Measurements from ENCODE around the gene SECTM1.

SECTM1 gene

DNA sequence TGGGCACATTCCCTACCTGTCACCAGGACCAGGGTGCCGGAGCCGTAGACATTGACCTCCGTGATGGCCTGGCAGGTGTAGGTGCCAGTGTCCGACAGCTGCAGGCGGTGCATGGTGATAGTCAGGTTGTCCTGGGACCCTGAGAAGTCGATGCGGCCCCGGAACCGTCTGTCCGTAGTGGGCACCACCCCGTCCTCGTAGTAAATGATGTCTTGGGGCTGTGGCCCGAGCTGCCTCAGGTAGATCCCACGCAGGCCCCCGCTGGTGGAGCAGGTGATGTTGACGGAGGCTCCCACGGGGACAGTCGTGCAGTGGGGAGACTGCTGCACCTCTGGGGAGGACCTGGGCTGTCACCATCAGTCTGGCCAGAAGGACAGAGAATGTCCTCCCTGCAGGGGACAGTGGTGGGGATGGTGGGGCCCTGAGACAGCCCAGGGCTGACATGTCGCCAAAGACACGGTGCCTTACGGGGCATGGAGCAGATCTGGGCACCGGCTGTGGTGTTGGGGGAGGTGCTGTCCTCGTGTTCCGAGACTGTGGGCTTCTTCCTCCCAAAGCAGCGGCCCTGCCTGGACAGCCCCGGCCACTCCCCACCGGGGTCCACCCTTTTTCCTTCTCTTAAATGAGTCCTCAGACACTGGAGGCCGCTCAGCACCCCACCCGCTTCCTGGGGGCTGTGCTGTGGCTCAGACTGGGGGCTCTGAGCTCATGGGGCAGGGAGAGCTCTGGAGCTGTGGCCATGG lies 16.7 kb downstream of the SECTM1 start:
- TF ChIP-seq, protein P1, sequence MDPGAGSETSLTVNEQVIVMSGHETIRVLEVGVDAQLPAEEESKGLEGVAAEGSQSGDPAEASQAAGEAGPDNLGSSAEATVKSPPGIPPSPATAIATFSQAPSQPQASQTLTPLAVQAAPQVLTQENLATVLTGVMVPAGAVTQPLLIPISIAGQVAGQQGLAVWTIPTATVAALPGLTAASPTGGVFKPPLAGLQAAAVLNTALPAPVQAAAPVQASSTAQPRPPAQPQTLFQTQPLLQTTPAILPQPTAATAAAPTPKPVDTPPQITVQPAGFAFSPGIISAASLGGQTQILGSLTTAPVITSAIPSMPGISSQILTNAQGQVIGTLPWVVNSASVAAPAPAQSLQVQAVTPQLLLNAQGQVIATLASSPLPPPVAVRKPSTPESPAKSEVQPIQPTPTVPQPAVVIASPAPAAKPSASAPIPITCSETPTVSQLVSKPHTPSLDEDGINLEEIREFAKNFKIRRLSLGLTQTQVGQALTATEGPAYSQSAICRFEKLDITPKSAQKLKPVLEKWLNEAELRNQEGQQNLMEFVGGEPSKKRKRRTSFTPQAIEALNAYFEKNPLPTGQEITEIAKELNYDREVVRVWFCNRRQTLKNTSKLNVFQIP (CRISPR knock-in tag; IDR thresholded peaks at IDR 0.05; ENCODE audit: borderline replicate concordance, low read depth) = no peak
- TF ChIP-seq CREB5 (CRISPR knock-in tag; IDR thresholded peaks at IDR 0.05; ENCODE audit: low read depth) (no peak), ZNF8 (CRISPR knock-in tag; IDR thresholded peaks at IDR 0.05) (no peak), ZC3H10 (CRISPR knock-in tag; IDR thresholded peaks at IDR 0.05) (no peak), SNAI2 (CRISPR knock-in tag; IDR thresholded peaks at IDR 0.05) (no peak), CSDC2 (CRISPR knock-in tag; IDR thresholded peaks at IDR 0.05) (no peak)
- no peak for ATAC-seq

DNA sequence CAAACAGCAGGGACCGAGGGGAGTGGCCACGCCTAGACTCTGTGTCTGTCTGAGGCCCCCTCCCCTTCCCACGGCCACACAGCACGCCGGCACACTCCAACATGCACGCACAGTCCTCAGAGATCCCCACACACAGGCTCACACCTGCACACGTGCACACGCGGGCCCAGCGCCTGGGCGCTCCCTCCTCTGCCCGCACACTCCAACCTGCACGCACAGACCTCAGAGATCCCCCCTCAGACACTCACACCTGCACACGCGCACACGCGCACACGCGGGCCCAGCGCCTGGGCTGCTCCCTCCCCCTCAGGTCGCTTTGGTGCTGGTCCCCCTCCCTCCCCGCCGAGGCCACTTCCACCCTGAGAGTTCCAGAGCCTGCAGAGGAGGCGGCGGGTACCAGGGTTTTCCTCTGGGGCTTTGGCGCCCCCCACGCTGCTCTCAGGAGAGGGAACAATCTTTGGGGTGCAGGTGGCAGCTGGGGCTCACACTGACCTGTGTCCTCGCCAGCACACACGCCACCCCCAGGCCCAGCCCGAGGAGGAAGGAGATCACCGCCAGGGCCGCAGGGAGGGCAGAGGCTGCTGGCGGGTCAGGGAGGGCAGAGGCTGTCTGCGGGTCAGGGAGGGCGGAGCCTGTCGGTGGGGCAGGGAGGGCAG lies 17.7 kb downstream of the SECTM1 start:
- TF ChIP-seq ISL1 (CRISPR knock-in tag; IDR thresholded peaks at IDR 0.05) = no peak
- no peak for TF ChIP-seq ARNTL (CRISPR knock-in tag; IDR thresholded peaks at IDR 0.05; ENCODE audit: borderline replicate concordance, low read depth)
- TF ChIP-seq BACH2 (CRISPR knock-in tag; IDR thresholded peaks at IDR 0.05; ENCODE audit: borderline replicate concordance) = no peak
- no peak for TF ChIP-seq TSHZ2 (CRISPR knock-in tag; IDR thresholded peaks at IDR 0.05)
- TF ChIP-seq ZC3H10 (CRISPR knock-in tag; IDR thresholded peaks at IDR 0.05) = no peak
- no peak for ATAC-seq

- no peak for ATAC-seq
- TF ChIP-seq TSHZ2 (CRISPR knock-in tag; IDR thresholded peaks at IDR 0.05) (no peak), ZNF565 (CRISPR knock-in tag; conservative IDR thresholded peaks at IDR 0.05; ENCODE audit: low read depth) (no peak), TOX (CRISPR knock-in tag; IDR thresholded peaks at IDR 0.05; ENCODE audit: borderline replicate concordance) (no peak)
- TF ChIP-seq, protein P1 (CRISPR knock-in tag; IDR thresholded peaks at IDR 0.05; ENCODE audit: borderline replicate concordance, low read depth) = no peak
Measured at GRCh38 chr17:82314727-82315605, 18.6 kb downstream of the SECTM1 start.
